SJSA1 (cell line): ENCODE results near the gene NFIC. TPM values are rescaled to one million over a fixed set of nuclear protein-coding genes. Genes with fewer than 3 reads are reported as not detected.
"Not testable (repeated sequence)": the region's sequence is repeated elsewhere in the genome, so short reads cannot be mapped to it uniquely, and the experiment has no call there.

ENCODE experiments used
- DNase-seq, 2 experiments: peaks; one replicate each; pipeline ENCODE4 v3.0.0-alpha.2; 2015 to 2020; ENCODE audit warnings: low spot score in 2 of 2, low read depth in 1 of 2
- H3K27ac ChIP-seq: fragments of 250-450 bp; sonication (Bioruptor Pico); 2 replicates; pipeline ENCODE4 v1.5.1; 2020; ENCODE audit warnings: mild to moderate bottlenecking, moderate library complexity
- H3K27me3 ChIP-seq: fragments of 250-450 bp; sonication (Bioruptor Pico); replicated peaks from 2 replicates; pipeline ENCODE4 v1.5.1; 2020; ENCODE audit warnings: mild to moderate bottlenecking, moderate library complexity
- H3K36me3 ChIP-seq: fragments of 250-450 bp; sonication (Bioruptor Pico); 2 replicates; pipeline ENCODE4 v1.5.1; 2020; ENCODE audit warnings: mild to moderate bottlenecking
- H3K4me1 ChIP-seq: fragments of 250-450 bp; sonication (Bioruptor Pico); replicated peaks from 2 replicates; pipeline ENCODE4 v1.6.1; 2021; ENCODE audit warnings: mild to moderate bottlenecking
- H3K4me3 ChIP-seq: fragments of 250-450 bp; sonication (Bioruptor Pico); 2 replicates; pipeline ENCODE4 v1.5.1; 2020; ENCODE audit warnings: mild to moderate bottlenecking
- H3K9me3 ChIP-seq: fragments of 250-450 bp; sonication (Bioruptor Pico); replicated peaks from 2 replicates; pipeline ENCODE4 v1.5.1; 2020; ENCODE audit warnings: mild to moderate bottlenecking
- total RNA-seq: library from RNA; depleted of rRNA; stranded (reverse); fragments of >200 nt; shearing (Covaris generic); gene quantifications from 2 replicates; pipeline ENCODE4 v1.2.3, GENCODE V29; 2014

NFIC gene
- total RNA-seq, 1 experiment from 2014 or later, result 27.6 TPM

DNA sequence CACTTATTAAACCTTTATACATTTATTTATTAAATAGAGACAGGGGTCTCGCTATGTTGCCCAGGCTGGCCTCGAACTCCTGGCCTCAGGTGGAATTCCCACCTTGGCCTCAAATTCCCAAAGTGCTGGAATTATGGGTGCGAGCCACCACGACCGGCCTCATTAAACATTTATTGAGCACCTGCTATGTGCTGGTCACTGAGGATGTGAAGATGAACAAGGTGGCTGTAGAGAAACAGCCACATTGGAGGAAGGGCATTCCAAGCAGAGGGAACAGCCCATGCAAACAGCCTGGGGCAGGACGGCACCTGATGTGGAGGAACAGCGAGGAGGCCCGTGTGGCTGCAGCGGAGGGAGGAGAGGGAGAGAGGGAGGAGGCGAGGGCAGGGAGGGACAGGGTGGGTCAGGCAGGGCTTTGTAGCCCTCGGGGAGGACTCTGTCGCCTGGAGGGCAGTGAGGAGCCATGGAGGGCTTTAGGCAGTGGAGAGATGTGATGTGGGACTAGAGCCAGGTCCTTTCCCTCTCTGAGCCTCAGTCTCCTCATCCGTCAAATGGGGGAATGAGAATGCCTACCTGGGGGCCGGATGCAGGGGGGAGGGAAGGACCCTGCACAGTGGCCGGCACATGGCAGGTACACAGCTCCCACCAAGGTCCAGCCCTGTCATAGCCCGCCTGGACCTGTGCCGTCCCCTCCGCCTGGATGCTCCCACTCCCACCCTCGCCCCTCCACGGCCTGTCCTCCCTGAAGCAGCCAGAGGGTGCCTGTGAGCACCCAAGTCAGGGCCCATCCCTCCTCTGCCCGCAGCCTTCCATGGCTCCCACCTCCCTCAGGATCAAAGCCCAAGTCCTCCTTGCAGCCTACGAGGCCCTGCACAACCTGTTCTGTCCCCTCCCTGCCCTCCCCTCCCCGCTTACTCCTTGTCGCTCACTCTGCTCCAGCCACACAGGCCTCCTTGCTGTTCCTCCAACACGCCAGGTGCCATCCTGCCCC, 21.5 kb upstream of the NFIC start:
- Histone ChIP-seq H3K4me1 (peaks cover 3% of the 10 kb centered on the region; the same call in 1 of the 2 replicates), H3K27me3 (no peaks in the 10 kb centered on the region), H3K36me3 (no peaks in the 10 kb centered on the region), H3K27ac (no peak overlapping the region), H3K9me3 (no peaks in the 10 kb centered on the region), H3K4me3 (no peak overlapping the region)
- no peak for DNase-seq

DNA sequence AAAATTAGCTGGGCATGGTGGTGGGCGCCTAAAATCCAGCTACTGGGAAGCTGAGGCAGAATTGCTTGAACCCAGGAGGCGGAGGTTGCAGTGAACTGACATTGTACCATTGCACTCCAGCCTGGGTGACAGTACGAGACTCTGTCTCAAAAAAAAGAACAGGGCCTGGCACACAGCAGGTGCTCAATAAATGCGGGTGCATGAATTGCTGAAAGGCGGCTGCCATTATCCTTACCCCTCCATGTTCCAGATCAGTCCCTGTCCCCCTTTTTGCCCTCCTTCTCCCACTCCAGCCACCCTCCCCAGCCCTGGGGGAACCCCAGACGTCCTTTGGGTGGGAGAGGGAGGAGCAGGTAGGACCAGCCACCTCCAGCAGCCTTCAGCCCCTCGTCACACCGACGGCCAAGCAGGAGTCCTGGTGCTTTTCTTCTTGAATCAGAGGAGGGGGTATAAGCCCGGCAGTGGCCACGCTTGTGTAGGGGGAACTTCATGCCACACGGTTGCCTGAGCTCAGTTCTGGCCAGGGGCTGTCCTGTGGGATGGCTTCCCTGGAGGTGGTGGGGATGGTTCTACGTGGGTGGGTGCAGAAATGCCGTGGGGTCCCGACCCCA, 20.4 kb upstream of the NFIC start:
- Histone ChIP-seq H3K27ac (no peak overlapping the region), H3K9me3 (no peaks in the 10 kb centered on the region), H3K27me3 (no peaks in the 10 kb centered on the region), H3K4me3 (no peak overlapping the region), H3K36me3 (no peaks in the 10 kb centered on the region), H3K4me1 (peaks cover 3% of the 10 kb centered on the region; the same call in 1 of the 2 replicates)
- no peak for DNase-seq

DNA sequence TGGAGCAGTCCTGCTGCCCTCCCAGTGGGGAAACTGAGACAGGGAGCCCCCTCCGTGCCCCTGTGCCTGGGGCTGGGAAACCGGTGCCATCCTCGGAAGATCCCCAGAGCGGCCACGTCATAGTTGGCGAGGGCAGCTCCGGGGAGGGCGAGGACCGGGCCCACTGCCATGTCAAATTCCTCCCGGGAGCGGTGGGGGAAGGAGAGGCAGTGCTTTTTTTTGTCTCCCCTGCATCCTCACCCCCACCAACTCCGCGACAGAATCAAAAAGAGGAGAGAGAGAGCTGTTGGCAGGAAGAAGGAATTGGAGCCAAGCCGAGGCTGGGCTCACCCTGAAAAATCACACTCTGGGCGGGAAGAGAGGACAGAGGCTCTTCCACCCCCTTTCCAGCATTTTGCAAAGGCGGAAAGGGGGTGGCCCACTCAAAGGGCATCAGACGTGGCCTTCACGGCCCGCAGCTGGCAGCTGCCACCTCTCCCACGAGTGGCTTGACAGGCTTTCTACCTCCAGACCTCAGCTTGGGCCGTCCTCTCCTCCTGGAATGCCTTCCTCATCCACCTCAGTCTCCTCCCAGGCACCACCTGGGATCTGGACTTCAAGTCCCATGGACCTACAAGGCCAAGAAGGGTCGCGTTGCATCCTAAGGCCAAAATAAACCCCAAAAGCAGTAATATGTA, 19.6 kb upstream of the NFIC start:
- no peak overlapping the region for H3K4me3 ChIP-seq
- DNase-seq, result no peak
- peaks cover 3% of the 10 kb centered on the region; the same call in 1 of the 2 replicates for H3K4me1 ChIP-seq
- no peaks in the 10 kb centered on the region for H3K9me3 ChIP-seq
- no peaks in the 10 kb centered on the region for H3K36me3 ChIP-seq
- no peaks in the 10 kb centered on the region for H3K27me3 ChIP-seq
- no peak overlapping the region for H3K27ac ChIP-seq

DNA sequence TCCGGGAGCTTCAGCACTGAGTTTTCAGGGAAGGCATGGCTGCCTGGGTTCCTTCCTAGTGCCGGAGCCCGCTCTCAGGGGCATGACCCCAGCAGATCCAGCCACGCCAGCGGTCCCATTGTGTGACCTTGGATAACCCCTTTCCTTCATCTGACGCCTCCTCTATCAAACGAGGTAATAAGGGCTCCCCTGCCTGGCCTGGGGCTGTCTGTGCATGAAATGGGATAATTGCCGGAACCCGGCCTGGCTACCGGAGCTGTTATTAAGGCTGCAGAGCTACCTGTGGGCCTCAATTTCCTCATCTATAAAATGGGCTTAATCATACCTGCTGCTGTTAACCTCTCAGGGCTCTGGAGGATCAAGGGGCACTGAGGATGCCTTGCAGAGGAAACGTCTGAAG, 18.3 kb upstream of the NFIC start:
- no peak for DNase-seq
- peaks cover 3% of the 10 kb centered on the region; the same call in 1 of the 2 replicates for H3K4me1 ChIP-seq
- H3K9me3 ChIP-seq, result no peaks in the 10 kb centered on the region
- H3K27ac ChIP-seq, result no peak overlapping the region
- no peaks in the 10 kb centered on the region for H3K27me3 ChIP-seq
- H3K36me3 ChIP-seq, result no peaks in the 10 kb centered on the region
- H3K4me3 ChIP-seq, result no peak overlapping the region

DNA sequence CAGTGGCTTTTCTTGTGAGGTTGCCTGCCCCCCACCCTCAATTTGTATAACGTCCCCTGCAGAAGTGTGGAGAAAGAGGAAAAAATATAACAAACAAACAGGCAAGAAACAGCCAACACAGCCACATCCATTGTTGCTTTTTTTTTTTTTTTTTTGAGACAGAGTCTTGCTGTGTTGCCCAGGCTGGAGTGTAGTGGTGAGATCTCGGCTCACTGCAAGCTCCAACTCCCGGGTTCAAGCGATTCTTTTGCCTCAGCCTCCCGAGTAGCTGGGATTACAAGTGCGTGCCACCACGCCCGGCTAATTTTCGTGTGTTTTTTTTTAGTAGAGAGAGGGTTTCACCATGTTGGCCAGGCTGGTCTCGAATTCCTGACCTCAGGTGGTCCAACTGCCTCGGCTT, 17.9 kb upstream of the NFIC start:
- DNase-seq, H3K4me1 ChIP-seq, H3K27me3 ChIP-seq, H3K36me3 ChIP-seq, H3K27ac ChIP-seq, H3K4me3 ChIP-seq, H3K9me3 ChIP-seq: not testable (repeated sequence)

DNA sequence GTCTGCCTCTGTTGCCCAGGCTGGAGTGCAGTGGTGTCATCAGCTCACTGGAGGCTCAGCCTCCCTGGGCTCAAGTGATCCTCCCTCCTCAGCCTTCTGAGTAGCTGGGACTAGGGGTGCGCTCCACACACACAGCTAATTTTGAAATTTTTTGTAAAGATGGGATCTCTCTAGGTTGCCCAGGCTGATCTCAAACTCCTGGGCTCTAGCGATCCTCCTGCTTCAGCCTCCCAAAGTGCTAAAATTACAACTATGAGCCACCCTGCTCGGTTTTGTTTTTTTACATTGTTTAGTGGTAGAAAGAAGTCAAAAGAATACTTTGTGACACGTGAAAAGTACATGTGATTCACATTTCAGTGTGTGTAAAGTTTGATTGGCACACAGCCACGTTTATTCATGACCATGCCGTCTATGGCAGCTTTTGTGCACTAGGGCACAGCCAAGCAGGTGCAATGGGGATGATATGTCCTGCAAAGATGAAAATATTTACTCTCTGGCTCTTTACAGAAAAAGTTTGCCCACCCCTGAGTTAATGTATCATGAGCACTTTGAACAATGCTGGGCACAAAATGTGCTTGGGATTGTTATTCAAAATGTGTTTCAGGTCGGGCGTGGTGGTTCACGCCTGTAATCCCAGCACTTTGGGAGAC, 16.2 kb upstream of the NFIC start:
- H3K36me3 ChIP-seq, result no peaks in the 10 kb centered on the region
- H3K4me3 ChIP-seq, result no peak overlapping the region
- no peak for DNase-seq
- H3K4me1 ChIP-seq, result no peaks in the 10 kb centered on the region
- no peaks in the 10 kb centered on the region for H3K9me3 ChIP-seq
- no peak overlapping the region for H3K27ac ChIP-seq
- no peaks in the 10 kb centered on the region for H3K27me3 ChIP-seq

DNA sequence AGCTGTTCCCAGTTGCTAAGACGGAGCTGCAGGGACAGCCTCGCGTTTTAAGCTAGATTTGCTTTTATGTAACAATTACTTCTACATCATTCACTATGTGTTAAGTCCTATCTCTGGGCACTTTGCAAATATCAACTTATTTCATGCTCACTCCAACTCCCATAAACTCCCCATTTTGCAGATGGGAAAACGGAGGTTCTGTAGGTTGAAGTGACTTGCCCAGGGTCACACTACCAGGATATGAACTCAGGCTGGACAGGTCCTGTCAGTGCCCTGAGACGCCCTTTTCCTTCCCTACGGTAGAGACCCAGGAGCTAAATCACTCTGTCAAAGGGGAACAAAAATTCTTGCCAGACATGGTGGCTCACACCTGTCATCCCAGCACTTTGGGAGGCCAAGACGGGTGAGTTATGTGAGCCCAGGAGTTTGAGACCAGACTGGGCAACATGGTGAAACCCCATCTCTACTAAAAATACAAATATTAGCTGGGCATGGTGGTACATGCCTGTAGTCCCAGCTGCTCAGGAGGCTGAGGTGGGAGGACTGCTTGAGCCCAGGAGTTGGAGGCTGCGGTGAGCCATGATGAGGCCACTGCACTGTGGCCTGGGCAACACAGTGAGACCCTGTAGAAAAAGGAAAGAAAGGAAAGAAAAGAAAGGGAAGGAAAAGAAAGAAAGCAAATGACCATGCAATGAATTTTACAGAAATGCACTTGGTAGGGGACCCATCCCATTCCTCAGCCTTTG, 14.5 kb upstream of the NFIC start:
- Histone ChIP-seq H3K36me3 (no peaks in the 10 kb centered on the region), H3K4me1 (no peaks in the 10 kb centered on the region), H3K27ac (no peak overlapping the region), H3K4me3 (no peak overlapping the region), H3K27me3 (no peaks in the 10 kb centered on the region), H3K9me3 (no peaks in the 10 kb centered on the region)
- no peak for DNase-seq

DNA sequence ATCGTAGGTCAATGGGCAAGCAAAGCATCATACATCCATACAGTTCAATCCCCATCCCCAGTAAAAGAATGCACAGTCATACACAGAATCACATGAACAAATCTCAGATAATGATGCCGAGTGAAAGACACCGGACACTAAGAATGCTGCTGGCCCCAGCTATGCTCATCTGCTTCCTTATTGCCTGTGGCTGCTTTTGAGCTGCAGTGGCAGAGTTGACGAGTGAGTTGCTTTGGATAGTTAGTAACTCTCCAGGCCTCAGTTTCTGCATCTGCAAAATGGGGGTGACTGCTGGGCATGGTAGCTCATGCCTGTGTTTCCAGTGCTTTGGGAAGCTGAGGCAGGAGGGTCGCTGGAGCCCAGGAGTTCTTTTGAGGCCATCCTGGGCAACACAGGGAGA, 12.9 kb upstream of the NFIC start:
- H3K27ac ChIP-seq, result no peak overlapping the region
- H3K9me3 ChIP-seq, result no peaks in the 10 kb centered on the region
- H3K4me1 ChIP-seq, result peaks cover 1% of the 10 kb centered on the region
- H3K4me3 ChIP-seq, result no peak overlapping the region
- H3K27me3 ChIP-seq, result no peaks in the 10 kb centered on the region
- DNase-seq, result no peak
- H3K36me3 ChIP-seq, result no peaks in the 10 kb centered on the region

DNA sequence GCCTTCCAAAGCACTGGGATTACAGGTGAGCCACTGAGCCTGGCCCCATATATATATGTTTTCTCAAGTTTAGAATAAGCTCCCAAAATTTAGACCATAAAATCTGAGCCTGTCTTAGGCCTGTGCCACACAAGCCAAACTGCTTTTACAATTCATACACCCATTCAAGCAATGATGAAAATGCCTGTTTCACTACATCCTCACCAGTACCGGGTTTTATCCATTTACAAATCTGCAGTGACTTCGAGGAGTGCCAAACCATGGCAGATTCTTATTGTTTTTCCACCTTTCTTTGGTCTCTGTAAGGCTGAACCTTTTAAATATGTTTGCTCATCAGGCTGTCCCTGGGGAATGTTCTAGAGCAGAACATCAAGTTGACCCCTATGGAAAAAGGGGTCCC, 9.6 kb upstream of the NFIC start:
- H3K4me3 ChIP-seq, result no peak overlapping the region
- peaks cover 4% of the 10 kb centered on the region; the same call in 1 of the 2 replicates for H3K9me3 ChIP-seq
- peaks cover 3% of the 10 kb centered on the region; the same call in 1 of the 2 replicates for H3K27me3 ChIP-seq
- H3K36me3 ChIP-seq, result no peaks in the 10 kb centered on the region
- peaks cover 18% of the 10 kb centered on the region for H3K4me1 ChIP-seq
- DNase-seq, result no peak
- no peak overlapping the region for H3K27ac ChIP-seq

DNA sequence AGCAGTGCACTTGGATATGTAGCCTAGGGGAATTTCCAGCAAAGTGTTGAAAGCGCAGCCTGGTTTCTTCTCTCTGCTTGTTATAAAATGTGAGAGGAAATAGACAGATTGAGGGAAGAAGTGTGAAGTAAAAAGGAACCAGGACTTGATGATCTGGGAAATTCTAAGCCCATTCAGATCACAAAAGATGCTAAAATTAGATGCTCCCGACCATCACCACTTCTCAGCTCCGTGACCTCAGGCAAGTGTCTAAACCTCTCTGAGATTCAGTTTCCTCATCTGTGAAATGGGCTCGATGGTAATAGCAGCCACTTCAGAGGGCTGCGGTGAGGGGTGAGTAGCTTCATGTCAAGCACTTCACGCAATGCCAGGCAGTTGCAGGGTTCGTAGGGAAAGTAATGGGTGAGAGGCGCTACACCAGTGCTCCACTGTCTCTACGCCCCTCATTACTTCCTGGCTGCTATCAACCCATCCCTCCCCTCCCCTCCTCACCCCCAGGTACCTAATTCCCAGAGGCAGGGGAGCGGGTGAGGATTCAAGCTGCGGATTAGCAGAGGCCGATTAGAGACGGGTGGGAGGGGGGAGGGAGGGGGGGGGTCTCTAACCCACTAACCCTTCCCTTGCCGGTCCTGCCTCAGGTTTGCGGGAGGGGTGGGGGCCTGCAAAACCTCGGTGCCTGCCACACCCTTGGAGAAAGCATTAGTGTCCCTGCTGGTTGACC, 9.0 kb upstream of the NFIC start:
- no peak overlapping the region for H3K4me3 ChIP-seq
- no peak for DNase-seq
- H3K27ac ChIP-seq, result no peak overlapping the region
- peaks cover 4% of the 10 kb centered on the region; the same call in 1 of the 2 replicates for H3K9me3 ChIP-seq
- H3K4me1 ChIP-seq, result peaks cover 18% of the 10 kb centered on the region
- peaks cover 3% of the 10 kb centered on the region; the same call in 1 of the 2 replicates for H3K27me3 ChIP-seq
- no peaks in the 10 kb centered on the region for H3K36me3 ChIP-seq

DNA sequence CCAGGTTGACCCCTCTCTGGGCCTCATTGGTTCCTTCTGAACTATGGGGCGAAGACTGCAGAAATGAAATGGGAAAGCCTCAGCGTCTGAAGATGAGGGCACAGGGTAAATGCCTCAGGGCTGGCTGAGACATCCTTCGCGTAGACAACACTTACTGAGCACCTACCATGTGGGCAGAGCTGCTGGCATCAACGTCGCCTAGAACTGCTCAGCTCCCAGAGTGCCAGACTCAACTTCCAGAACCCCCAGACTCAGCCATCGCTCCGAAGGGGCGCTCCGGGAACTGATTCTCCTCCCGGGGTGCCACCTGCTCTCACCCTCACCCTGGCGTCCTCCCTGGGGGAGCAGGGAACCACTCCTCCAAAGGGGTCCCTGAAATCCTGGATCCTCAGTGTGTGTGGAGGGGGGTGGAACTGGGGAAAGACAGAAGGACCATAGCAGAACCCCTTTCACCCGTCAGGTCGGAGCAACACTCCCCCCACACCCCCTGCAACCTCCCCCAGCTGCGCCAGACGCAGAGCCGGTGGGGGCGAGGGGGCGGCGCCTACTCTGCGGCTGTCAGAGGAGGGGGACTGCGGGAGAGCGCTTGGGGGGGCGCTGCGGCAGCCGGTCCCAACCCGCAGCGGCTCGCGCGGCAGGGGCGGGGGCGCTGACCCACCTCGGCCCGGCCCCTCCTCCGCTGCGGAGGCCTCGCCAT, 8.2 kb upstream of the NFIC start:
- Histone ChIP-seq H3K27ac (no peak overlapping the region), H3K4me1 (peaks cover 18% of the 10 kb centered on the region), H3K9me3 (peaks cover 4% of the 10 kb centered on the region; the same call in 1 of the 2 replicates), H3K4me3 (peak overlapping the region; percentile 77), H3K36me3 (no peaks in the 10 kb centered on the region), H3K27me3 (peaks cover 3% of the 10 kb centered on the region; the same call in 1 of the 2 replicates)
- no peak for DNase-seq

DNA sequence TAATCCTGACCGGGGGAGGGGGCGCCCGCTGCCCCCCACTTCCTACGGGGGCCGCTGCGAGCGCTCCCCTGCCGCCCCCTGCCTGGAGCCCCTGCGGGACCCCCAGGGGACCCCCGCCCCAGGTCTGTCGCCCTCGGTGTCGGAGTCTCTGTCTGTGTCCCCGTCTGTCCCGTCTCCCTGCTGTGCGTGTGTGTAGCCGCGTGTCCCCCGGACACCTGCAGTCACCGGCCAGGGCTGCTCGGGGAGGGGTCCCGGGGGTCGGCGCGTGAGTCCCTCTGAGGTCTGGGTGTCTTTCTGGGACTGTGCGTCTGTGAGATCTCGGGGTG, 7.7 kb upstream of the NFIC start:
- no peak for DNase-seq
- peaks cover 4% of the 10 kb centered on the region; the same call in 1 of the 2 replicates for H3K9me3 ChIP-seq
- H3K27ac ChIP-seq, result no peak overlapping the region

More for the DNA sequence above, 7.7 kb upstream of the NFIC start:
- Histone ChIP-seq H3K4me1 (peaks cover 18% of the 10 kb centered on the region), H3K36me3 (no peaks in the 10 kb centered on the region), H3K4me3 (peak overlapping the region; percentile 77), H3K27me3 (peaks cover 3% of the 10 kb centered on the region; the same call in 1 of the 2 replicates)
